ENCODE results near the gene PRDM15.
A peak's percentile ranks its signal among the peaks of the same experiment; 100 is the strongest.

PRDM15 gene

GRCh38 chr21:41783476-41784180 is 95.5 kb downstream of the PRDM15 start:
- no peak overlapping the region for H3K4me3 ChIP-seq (ENCODE audit: low read length)
- TF ChIP-seq, protein P1, sequence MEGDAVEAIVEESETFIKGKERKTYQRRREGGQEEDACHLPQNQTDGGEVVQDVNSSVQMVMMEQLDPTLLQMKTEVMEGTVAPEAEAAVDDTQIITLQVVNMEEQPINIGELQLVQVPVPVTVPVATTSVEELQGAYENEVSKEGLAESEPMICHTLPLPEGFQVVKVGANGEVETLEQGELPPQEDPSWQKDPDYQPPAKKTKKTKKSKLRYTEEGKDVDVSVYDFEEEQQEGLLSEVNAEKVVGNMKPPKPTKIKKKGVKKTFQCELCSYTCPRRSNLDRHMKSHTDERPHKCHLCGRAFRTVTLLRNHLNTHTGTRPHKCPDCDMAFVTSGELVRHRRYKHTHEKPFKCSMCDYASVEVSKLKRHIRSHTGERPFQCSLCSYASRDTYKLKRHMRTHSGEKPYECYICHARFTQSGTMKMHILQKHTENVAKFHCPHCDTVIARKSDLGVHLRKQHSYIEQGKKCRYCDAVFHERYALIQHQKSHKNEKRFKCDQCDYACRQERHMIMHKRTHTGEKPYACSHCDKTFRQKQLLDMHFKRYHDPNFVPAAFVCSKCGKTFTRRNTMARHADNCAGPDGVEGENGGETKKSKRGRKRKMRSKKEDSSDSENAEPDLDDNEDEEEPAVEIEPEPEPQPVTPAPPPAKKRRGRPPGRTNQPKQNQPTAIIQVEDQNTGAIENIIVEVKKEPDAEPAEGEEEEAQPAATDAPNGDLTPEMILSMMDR (conservative IDR thresholded peaks at IDR 0.05; ENCODE audit: low read depth, low read length) = no peak

GRCh38 chr21:41781050-41781410 is 98.1 kb downstream of the PRDM15 start:
- TF ChIP-seq, protein P1 (conservative IDR thresholded peaks at IDR 0.05; ENCODE audit: low read depth, low read length) = no peak
- H3K4me3 ChIP-seq (ENCODE audit: low read length) = no peak overlapping the region

More at GRCh38 chr21:41783476-41784180, 95.5 kb downstream of the PRDM15 start:
- peak; percentile 46 for DNase-seq (ENCODE audit: low read depth)

DNA sequence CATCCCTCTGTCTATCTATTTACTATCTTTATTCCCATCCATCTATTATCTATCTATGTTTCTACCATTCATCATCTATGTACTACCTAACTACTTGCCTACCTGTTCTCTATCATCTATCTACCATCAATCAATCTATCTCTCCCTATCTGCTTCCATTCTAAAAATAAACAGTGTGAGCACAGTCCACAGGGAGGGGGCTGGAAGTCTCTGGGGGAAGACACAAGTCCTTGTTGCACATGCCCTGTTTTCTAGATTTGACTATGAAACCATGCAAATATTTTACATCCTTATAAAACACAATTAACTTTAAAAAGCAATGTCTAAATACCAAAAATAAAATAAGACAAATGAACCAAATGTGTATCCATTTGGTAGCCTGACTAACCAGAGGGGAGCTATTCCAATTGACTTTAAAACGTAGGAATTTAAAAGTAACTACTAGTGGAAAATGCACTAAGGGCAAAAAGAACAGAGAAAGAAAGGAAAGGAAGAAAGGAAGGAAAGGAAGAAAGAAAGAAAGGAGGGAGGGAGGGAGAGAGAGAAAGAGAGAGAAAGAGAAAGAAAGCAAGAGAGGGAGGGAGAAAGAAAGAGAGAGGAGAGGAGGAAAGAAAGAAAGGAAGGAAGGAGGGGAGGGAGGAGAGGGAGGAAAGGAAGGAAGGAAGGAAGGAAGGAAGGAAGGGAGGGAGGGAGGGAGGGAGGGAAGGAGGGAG is 98.7 kb downstream of the PRDM15 start:
- DNase-seq (ENCODE audit: low read depth) = no peak
- no peak overlapping the region for H3K4me3 ChIP-seq (ENCODE audit: low read length)
- TF ChIP-seq, protein P1 (conservative IDR thresholded peaks at IDR 0.05; ENCODE audit: low read depth, low read length) = no peak

More at GRCh38 chr21:41781050-41781410, 98.1 kb downstream of the PRDM15 start:
- no peak for DNase-seq (ENCODE audit: low read depth)

DNA sequence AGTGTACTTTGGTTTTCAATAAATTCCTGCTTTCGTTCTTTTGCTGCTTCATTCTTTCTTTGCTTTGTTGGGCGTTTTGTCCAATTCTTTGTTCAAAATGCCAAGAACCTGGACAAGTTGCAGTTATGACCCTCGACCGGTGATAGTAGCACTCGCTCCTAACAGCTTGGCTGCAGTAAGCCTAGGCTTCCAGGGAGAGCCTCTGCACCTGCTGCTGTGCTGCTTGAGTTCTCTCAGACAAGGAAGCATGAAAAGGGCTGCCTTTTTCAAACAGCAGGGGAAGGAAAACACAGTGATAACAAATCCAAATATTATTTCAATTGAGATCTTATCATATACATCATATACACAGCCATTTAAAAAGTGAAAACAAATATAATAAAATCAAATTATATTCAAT is 99.5 kb downstream of the PRDM15 start:
- H3K4me3 ChIP-seq (ENCODE audit: low read length) = no peak overlapping the region
- DNase-seq (ENCODE audit: low read depth) = no peak
- TF ChIP-seq, protein P1 (conservative IDR thresholded peaks at IDR 0.05; ENCODE audit: low read depth, low read length) = no peak

DNA sequence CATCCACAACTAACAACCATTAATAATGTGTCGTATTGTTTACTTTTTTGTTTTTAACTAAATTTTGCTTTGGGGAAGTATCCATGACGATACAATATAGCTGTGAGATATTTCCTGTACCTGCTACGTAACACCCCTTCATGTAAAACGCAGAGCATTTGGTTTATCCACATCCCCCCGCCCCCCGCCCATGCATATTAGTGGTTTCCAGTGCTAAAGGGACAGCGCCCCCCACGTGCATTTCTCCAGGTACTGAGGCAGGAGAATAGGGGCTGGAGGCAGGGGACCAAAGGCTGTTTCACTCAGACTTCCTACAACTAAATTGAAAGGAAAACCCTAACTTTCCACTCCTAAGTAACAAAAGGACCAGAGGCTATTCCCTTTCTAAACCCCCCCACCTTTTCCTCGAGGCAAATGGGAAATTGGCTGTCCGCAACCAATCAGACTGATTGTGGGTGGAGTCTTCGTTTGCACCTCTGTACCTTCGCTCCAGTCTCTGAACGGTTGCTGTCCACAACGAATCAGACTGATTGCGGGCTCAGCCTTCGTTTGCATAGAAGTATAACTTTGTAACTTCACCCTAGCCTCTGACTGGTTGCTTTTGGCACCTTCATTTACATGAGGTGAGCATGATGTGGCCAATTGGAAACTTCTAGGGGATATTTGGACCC is 100.1 kb downstream of the PRDM15 start:
- no peak for DNase-seq (ENCODE audit: low read depth)
- TF ChIP-seq, protein P1 (conservative IDR thresholded peaks at IDR 0.05; ENCODE audit: low read depth, low read length) = no peak
- no peak overlapping the region for H3K4me3 ChIP-seq (ENCODE audit: low read length)

DNA sequence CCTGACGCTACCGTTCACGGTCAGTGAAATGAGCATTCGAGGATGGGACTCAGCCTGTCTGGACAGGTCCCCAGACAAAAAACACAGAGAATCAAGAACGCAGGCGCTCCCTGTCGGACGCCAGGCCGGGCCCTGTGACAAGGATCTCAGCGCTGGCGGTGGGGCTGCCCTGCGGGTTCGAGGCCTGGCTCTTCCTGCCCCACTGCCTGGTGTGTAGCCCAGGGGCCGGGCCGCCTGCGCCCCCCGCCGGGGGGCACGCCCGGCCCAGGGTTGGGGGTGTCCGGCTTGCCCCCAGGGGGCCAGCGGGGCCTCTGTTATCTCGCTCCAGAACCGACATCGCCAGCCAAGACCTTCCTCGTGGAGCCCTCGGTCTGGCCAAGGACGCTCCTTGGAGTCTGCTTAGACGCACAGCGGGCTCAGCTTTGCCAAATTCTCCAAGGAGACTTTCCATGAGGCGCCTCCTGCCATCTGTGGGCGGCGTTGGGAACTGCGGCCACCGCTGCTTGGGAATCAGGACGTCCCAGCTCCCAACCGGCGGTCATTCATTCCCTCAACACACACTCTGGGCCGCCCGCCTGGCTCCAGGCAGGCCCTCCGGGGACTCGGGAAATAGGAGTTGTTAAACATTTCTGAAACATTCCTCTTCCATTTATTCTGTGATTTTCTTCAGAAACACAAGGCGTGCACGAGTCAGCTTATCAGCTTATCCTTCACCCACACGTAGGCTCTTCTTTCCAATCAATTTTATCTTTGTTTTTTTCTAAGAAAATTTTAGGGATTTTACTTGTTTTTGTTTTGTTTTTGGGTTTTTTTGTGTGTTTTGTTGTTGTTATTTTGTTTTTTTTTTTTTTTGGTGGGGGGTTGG is 101.0 kb downstream of the PRDM15 start:
- no peak overlapping the region for H3K4me3 ChIP-seq (ENCODE audit: low read length)
- peak; percentile 59 for DNase-seq (ENCODE audit: low read depth)
- TF ChIP-seq, protein P1 (conservative IDR thresholded peaks at IDR 0.05; ENCODE audit: low read depth, low read length) = peak; percentile 96

All from retinal pigment epithelial cell (primary cell).